ENCODE results near the gene UGGT2. TPM values are rescaled to one million over a fixed set of nuclear protein-coding genes. Genes with fewer than 3 reads are reported as not detected.

UGGT2 gene
- total and polyA plus RNA-seq, 7 donors, result 2.1 to 7.2 (median 4.3) TPM

DNA sequence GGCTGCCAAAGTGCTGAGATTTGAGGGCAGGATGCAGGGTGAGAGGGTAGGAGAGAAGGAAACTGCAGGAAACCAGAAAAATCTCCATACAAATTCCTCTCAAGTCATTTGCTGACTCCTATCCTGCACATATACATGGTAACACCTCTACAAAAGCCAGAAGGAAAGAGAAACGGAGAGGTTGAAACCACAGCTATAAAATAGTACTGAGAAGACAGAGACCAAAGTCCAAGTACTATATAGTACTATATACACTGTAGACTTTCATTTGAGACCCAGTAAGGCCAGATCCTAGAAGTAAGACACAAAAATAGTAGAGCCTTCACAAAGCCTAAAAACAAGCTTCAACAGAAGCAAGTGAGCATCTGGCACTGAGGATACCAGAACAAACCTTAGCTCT, 103.1 kb downstream of the UGGT2 start:
- Histone ChIP-seq H3K4me3 (no peak overlapping the region), H3K4me1 (no peaks in the 10 kb centered on the region), H3K27ac (no peak overlapping the region), H3K36me3 (ENCODE audit: insufficient read depth in 1 of 2, low read depth in 1 of 2) (no peaks in the 10 kb centered on the region), H3K9me3 (no peaks in the 10 kb centered on the region), H3K27me3 (ENCODE audit: insufficient read depth in 3 of 3, low read length in 2 of 3) (no peaks in the 10 kb centered on the region)
- no peak for TF ChIP-seq CTCF (IDR thresholded peaks at IDR 0.05)
- DNase-seq (no peak), ATAC-seq (no peak)
- WGBS, 3 donors, result 83 to 89% (median 84%) methylated on average over 1 of the region's 1 CpG
- intact Hi-C loops (cut with DNase I), result no loop called here

- Histone ChIP-seq H3K4me3 (no peak overlapping the region), H3K9me3 (no peaks in the 10 kb centered on the region), H3K4me1 (no peaks in the 10 kb centered on the region), H3K36me3 (ENCODE audit: insufficient read depth in 1 of 2, low read depth in 1 of 2) (no peaks in the 10 kb centered on the region), H3K27me3 (ENCODE audit: insufficient read depth in 3 of 3, low read length in 2 of 3) (no peaks in the 10 kb centered on the region), H3K27ac (no peak overlapping the region)
- TF ChIP-seq CTCF (IDR thresholded peaks at IDR 0.05), result no peak
- no peak for ATAC-seq
- intact Hi-C loops (cut with DNase I), result no loop called here
- no peak for DNase-seq
- WGBS, 3 donors, result 47 to 68% (median 64%) methylated on average over 2 of the region's 2 CpGs
Measured at GRCh38 chr13:95948656-95949055, 104.5 kb downstream of the UGGT2 start.

DNA sequence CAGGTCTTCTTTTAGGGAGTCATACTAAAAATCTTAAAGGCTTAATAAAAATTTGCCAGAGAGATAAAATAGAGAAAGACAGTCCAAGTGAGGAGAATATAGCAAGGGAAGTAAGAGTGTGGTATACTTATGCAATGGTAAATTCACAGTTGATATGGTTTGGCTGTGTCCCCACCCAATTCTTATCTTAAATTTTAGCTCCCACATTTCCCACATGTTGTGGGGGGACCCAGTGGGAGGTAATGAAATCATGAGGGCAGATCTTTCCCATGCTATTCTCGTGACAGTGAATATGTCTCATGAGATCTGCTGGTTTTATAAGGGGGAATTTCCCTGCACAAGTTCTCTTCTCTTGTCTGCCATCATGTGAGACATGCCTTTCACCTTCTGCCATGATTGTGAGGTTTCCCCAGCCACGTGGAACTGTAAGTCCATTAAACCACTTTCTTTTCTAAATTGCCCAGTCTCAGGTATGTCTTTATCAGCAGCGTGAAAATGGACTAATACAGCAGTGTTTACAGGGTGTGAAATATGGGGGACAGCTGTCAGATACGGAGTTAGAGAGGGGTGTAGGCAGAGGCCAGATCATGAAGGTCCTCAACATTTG, 115.4 kb downstream of the UGGT2 start:
- intact Hi-C loops (cut with DNase I), result no loop called here
- no peak for ATAC-seq
- no peak for TF ChIP-seq CTCF (IDR thresholded peaks at IDR 0.05)
- no peak overlapping the region for H3K27ac ChIP-seq
- no peak for DNase-seq
- H3K27me3 ChIP-seq (ENCODE audit: insufficient read depth in 3 of 3, low read length in 2 of 3), result no peaks in the 10 kb centered on the region
- no peaks in the 10 kb centered on the region for H3K4me1 ChIP-seq
- H3K4me3 ChIP-seq, result no peak overlapping the region
- no peaks in the 10 kb centered on the region for H3K9me3 ChIP-seq
- WGBS, 3 donors, result 70 to 84% (median 79%) methylated on average over 4 of the region's 4 CpGs
- H3K36me3 ChIP-seq (ENCODE audit: insufficient read depth in 1 of 2, low read depth in 1 of 2), result peaks cover 7 to 28% of the 10 kb centered on the region in 2 donors

- intact Hi-C loops (cut with DNase I), result no loop called here
Measured at GRCh38 chr13:95931300-95932025, 121.7 kb downstream of the UGGT2 start.

More at GRCh38 chr13:95931300-95932025, 121.7 kb downstream of the UGGT2 start:
- WGBS, 3 donors, result 91 to 96% (median 92%) methylated on average over 29 to 44 of the region's 44 CpGs
- ATAC-seq (no peak), DNase-seq (no peak)
- Histone ChIP-seq H3K27me3 (ENCODE audit: insufficient read depth in 3 of 3, low read length in 2 of 3) (no peaks in the 10 kb centered on the region), H3K4me1 (no peaks in the 10 kb centered on the region), H3K27ac (no peak overlapping the region), H3K4me3 (no peak overlapping the region), H3K9me3 (peaks cover 7% of the 10 kb centered on the region), H3K36me3 (ENCODE audit: insufficient read depth in 1 of 2, low read depth in 1 of 2) (peaks cover 4 to 8% of the 10 kb centered on the region in 2 donors)
- TF ChIP-seq CTCF (IDR thresholded peaks at IDR 0.05), result no peak

Measured in psoas muscle (tissue), 8 donors.